Measurements from ENCODE around the gene FBXO44. TPM values are rescaled to one million over a fixed set of nuclear protein-coding genes. Genes with fewer than 3 reads are reported as not detected.

FBXO44 gene
- total RNA-seq, 1 experiment from 2014 or later: 70.8 TPM

DNA sequence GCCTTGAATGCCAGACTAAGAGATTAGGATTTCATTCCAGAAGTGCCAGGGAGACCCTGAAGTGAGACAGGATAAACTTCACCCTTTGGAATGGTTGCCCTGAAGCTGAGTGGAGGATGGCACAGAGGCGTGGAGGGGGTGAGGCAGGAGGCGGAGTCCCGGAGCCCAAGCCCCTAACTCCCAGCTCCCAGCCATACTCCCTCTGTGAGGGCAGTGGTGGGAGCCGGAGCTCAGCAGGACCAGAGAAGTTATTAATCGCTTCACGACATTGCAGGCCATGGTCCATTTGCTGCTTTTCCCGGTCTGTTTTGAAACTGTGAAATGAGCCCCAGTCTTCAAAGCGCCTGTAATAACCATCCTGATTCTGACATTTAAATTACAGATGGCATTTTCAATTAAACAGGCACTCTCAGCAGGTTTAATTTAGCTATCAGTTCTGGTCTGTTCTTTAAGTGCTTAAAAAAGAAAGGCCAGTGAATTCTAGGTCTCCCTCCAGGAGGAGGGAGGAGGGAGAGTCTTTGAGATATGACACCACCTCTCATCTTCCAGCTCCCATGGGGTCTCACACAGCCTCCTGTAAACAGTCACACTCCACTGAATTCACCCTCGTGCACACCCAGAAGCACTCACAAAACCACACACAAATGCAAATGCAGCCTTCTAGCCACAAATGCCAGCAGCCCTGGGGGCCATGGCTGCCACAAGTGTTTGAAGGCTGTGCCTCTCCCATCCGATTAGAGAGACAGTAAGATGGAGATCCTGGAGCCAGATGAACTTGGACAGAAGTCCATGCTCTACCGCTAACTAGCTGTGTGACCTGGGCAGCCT lies 20.1 kb upstream of the FBXO44 start:
- ATAC-seq: no peak
- DNase-seq (ENCODE audit: low read depth, low spot score): no peak
- Histone ChIP-seq H3K4me3 (ENCODE audit: low read depth in 2 of 2, low read length in 2 of 2) (no peak overlapping the region), H3K4me1 (ENCODE audit: control insufficient read depth, insufficient read depth, low read length) (no peaks in the 10 kb centered on the region), H3K36me3 (ENCODE audit: control insufficient read depth, insufficient read depth, low read length) (no peaks in the 10 kb centered on the region), H3K27me3 (ENCODE audit: control insufficient read depth, insufficient read depth, low read length) (peaks cover 3% of the 10 kb centered on the region; the same call in 1 of the 2 replicates), H3K27ac (ENCODE audit: low read length) (no peak overlapping the region), H3K9me3 (ENCODE audit: control insufficient read depth, insufficient read depth, low read depth, low read length) (no peaks in the 10 kb centered on the region)
- BruUV-seq (replicated peaks): no TSS peak
- ChIA-PET POLR2A (no interaction called here), CTCF (no interaction called here)
- in situ Hi-C loops (cut with HindIII; ENCODE audit: low pct_unique_long_range_greater_than_20kb, low sequenced_read_pairs): no loop called here
- TF ChIP-seq POLR2AphosphoS5 (IDR thresholded peaks at IDR 0.05; ENCODE audit: low read depth, low read length): no peak
- TF ChIP-seq, protein P1, sequence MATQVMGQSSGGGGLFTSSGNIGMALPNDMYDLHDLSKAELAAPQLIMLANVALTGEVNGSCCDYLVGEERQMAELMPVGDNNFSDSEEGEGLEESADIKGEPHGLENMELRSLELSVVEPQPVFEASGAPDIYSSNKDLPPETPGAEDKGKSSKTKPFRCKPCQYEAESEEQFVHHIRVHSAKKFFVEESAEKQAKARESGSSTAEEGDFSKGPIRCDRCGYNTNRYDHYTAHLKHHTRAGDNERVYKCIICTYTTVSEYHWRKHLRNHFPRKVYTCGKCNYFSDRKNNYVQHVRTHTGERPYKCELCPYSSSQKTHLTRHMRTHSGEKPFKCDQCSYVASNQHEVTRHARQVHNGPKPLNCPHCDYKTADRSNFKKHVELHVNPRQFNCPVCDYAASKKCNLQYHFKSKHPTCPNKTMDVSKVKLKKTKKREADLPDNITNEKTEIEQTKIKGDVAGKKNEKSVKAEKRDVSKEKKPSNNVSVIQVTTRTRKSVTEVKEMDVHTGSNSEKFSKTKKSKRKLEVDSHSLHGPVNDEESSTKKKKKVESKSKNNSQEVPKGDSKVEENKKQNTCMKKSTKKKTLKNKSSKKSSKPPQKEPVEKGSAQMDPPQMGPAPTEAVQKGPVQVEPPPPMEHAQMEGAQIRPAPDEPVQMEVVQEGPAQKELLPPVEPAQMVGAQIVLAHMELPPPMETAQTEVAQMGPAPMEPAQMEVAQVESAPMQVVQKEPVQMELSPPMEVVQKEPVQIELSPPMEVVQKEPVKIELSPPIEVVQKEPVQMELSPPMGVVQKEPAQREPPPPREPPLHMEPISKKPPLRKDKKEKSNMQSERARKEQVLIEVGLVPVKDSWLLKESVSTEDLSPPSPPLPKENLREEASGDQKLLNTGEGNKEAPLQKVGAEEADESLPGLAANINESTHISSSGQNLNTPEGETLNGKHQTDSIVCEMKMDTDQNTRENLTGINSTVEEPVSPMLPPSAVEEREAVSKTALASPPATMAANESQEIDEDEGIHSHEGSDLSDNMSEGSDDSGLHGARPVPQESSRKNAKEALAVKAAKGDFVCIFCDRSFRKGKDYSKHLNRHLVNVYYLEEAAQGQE (IDR thresholded peaks at IDR 0.05; ENCODE audit: insufficient read depth in 1 of 2, low read depth in 2 of 2, low read length in 1 of 2): no peak
- no peak for TF ChIP-seq SIN3A (IDR thresholded peaks at IDR 0.05; ENCODE audit: borderline replicate concordance, insufficient read depth, low read depth, low read length)
- no peak for TF ChIP-seq TCF7L2 (IDR thresholded peaks at IDR 0.05; ENCODE audit: low read depth, low read length)
- TF ChIP-seq, protein P2, sequence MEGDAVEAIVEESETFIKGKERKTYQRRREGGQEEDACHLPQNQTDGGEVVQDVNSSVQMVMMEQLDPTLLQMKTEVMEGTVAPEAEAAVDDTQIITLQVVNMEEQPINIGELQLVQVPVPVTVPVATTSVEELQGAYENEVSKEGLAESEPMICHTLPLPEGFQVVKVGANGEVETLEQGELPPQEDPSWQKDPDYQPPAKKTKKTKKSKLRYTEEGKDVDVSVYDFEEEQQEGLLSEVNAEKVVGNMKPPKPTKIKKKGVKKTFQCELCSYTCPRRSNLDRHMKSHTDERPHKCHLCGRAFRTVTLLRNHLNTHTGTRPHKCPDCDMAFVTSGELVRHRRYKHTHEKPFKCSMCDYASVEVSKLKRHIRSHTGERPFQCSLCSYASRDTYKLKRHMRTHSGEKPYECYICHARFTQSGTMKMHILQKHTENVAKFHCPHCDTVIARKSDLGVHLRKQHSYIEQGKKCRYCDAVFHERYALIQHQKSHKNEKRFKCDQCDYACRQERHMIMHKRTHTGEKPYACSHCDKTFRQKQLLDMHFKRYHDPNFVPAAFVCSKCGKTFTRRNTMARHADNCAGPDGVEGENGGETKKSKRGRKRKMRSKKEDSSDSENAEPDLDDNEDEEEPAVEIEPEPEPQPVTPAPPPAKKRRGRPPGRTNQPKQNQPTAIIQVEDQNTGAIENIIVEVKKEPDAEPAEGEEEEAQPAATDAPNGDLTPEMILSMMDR (IDR thresholded peaks at IDR 0.05): no peak
- intact Hi-C loops (cut with micrococcal nuclease; ENCODE audit: unreplicated experiment): no loop called here

DNA sequence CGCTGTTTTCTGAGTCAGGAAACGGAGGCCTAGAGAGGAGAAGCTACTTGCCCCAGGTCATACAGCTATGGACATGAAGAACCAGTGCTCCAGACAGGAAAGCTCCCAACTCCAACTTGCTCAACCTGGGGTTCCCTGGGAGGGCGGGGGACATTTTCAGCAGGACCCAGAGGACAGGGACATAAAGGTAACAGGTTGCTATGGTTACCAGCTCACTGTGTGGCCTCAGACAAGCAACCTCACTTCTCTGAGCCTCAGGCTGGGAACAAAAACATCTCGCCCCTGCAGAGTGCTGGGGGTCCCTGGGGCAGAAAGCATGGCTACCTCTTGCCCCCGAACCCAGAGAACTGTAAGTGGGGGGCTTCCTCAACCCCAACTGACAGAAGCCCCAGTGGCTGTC lies 16.6 kb upstream of the FBXO44 start:
- H3K9me3 ChIP-seq (ENCODE audit: control insufficient read depth, insufficient read depth, low read depth, low read length): no peaks in the 10 kb centered on the region
- H3K27me3 ChIP-seq (ENCODE audit: control insufficient read depth, insufficient read depth, low read length): peaks cover 5% of the 10 kb centered on the region; the same call in 1 of the 2 replicates
- intact Hi-C loops (cut with micrococcal nuclease; ENCODE audit: unreplicated experiment): no loop called here
- H3K4me1 ChIP-seq (ENCODE audit: control insufficient read depth, insufficient read depth, low read length): no peaks in the 10 kb centered on the region
- ATAC-seq: no peak
- TF ChIP-seq POLR2AphosphoS5 (IDR thresholded peaks at IDR 0.05; ENCODE audit: low read depth, low read length) (no peak), SIN3A (IDR thresholded peaks at IDR 0.05; ENCODE audit: borderline replicate concordance, insufficient read depth, low read depth, low read length) (no peak), TCF7L2 (IDR thresholded peaks at IDR 0.05; ENCODE audit: low read depth, low read length) (no peak)
- TF ChIP-seq, protein P1 (IDR thresholded peaks at IDR 0.05; ENCODE audit: insufficient read depth in 1 of 2, low read depth in 2 of 2, low read length in 1 of 2): no peak
- TF ChIP-seq, protein P2 (IDR thresholded peaks at IDR 0.05): no peak
- DNase-seq (ENCODE audit: low read depth, low spot score): no peak
- CTCF ChIA-PET: interaction anchor here (0.5 kb wide), 1 partner anchor 26 kb away, joined by 7 read pairs; no protein-coding TSS in a partner anchor
- BruUV-seq (replicated peaks): no TSS peak
- in situ Hi-C loops (cut with HindIII; ENCODE audit: low pct_unique_long_range_greater_than_20kb, low sequenced_read_pairs): no loop called here
- POLR2A ChIA-PET: no interaction called here
- H3K36me3 ChIP-seq (ENCODE audit: control insufficient read depth, insufficient read depth, low read length): no peaks in the 10 kb centered on the region
- no peak overlapping the region for H3K4me3 ChIP-seq (ENCODE audit: low read depth in 2 of 2, low read length in 2 of 2)
- no peak overlapping the region for H3K27ac ChIP-seq (ENCODE audit: low read length)

Data from Panc1 (cell line).